GM18873 (cell line): ENCODE measurements around the gene CFAP74.
"Not testable (repeated sequence)": the region's sequence is repeated elsewhere in the genome, so short reads cannot be mapped to it uniquely, and the experiment has no call there.

Experiments used
- ATAC-seq: cut with Tn5 transposase; IDR thresholded peaks from one replicate; pipeline ENCODE4 v1.9.1; 2021; ENCODE audit warnings: mild to moderate bottlenecking, moderate library complexity, moderate number of reproducible peaks; ENCODE audit not compliant: unreplicated experiment, low FRiP score

CFAP74 gene

DNA sequence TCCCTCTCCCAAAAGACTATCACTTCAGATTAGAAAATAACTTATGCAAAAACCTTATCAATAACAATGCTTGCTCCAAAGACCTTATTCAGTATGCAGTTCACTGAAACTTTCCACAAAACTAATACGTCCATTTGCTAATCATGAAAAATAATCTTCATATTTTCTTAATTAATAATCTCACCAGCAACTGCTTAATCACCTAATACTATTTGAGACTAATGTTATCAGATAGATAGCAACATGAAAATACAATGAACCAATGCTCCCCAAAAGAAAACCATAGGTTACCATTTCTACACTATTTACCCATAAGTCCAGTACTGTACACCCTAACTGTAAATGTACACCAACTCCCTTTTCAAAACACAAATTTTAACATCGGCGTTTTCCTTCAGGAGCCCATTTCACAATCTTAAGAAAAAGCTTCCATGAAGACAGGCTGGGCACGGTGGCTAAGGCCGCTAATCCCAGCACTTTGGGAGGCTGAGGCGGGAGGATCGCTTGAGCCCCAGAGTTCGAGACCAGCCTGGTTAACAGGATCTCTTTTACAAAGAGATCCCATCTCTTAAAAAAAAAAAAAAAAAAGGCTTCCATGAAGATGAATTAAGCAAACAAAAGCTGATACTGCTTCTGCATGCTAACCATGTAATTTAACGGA lies 114.4 kb downstream of the CFAP74 start:
- no peak for ATAC-seq

GRCh38 chr1:1883890-1884289 lies 119.7 kb downstream of the CFAP74 start:
- not testable (repeated sequence) for ATAC-seq

DNA sequence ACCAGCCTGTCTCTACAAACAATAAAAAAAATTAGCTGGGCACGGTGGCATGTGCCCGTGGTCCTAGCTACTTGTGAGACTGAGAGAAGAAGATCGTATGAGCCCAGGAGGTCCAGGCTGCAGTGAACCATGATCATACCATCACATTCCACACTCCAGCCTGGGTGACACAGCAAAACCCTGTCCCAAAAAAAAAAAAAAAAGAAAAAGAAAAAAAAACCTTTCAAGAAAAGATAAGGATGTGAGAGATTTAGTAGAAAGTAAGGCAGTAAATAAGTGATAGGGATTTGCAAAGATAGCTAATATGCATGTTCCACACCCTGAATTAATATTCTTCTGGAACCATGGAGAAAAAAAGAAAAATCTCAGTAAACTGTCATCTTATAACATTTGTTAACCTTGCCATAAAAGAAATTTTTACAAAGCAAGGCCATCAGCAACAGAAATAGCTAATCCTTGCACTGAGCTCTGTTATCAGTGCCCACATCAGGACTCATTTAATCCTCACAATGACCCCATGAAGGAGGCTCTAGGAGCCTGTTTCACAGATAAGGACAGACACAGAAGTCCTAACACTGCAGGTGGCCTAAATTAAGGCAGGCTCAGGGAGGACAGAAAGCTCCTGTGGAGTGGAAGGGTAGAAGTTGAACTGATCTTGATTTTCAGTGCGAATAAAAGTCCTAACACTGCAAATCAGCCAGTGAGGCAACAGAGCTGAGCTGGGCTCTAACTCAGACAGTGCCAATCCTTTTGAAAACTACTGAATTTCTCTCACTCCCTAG lies 120.3 kb downstream of the CFAP74 start:
- no peak for ATAC-seq

DNA sequence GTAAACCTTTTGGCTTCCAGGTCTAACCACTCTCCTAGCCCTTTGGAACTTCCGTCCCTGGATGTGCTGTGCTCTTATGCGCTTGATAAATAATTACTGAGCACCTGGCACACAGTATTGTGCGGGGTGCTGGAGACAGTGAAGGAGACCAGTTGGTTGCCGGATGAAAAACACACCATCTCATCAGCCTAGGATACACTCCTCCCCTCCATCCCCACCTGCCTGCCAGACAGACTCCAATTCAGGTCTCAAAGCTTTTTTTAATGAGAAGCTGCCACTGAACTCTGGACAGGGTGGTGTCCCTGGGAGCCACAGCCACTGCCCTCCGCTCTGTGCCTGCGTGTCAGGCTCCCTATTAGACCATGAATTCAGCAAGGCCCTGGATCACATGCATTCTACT lies 121.9 kb downstream of the CFAP74 start:
- no peak for ATAC-seq

- ATAC-seq, result no peak
Measured at GRCh38 chr1:1880617-1881312, 122.8 kb downstream of the CFAP74 start.

- ATAC-seq, result no peak
Measured at GRCh38 chr1:1879942-1880341, 123.6 kb downstream of the CFAP74 start.

GRCh38 chr1:1877865-1878436 lies 125.6 kb downstream of the CFAP74 start:
- ATAC-seq, result no peak

DNA sequence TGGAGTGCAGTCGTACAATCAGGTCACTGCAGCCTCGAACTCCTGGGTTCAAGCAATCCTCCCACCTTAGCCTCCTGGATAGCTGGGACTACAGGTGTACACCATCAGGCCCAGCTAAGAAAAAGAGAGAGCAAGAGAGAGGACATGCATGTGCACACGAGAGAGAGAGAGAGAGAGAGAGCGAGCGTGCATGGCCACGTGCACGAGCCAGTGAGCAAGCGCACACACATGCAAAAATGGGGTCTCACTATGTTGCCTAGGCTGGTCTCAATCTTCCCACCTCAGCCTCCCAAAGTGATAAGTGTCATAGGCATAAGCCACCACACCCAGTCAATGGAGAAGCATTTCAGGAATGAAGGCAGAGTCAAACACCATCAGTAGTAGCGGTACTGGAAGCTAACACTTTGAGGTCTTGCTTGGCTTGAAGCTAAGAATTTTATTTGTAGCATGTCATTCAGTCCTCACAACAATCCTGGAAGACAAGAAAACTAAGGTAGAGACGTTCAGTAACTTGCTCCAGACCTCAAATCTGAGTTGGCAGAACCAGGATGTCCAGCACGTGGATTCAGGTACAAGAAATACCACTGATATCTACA lies 127.2 kb downstream of the CFAP74 start:
- ATAC-seq, result no peak

DNA sequence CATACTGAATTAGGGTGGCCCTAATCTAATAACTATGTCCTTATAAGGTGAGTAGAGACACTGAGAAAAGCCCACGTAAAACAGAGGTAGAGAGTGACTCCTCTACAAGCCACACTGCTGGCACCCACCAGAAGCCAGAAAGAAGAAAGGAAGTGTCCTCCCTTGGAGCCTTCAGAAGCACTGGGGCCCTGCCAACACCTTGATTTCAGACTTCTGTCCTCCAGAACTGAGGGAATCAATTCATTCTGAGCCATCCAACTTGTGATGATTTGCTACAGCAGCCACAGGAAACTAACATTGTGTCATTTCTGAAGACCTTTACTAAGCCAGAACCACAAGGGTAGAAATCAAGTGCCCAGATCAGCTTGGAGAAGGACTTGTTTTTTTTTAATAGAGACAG lies 127.7 kb downstream of the CFAP74 start:
- ATAC-seq, result no peak

GRCh38 chr1:1874901-1875300 lies 128.7 kb downstream of the CFAP74 start:
- ATAC-seq, result no peak

DNA sequence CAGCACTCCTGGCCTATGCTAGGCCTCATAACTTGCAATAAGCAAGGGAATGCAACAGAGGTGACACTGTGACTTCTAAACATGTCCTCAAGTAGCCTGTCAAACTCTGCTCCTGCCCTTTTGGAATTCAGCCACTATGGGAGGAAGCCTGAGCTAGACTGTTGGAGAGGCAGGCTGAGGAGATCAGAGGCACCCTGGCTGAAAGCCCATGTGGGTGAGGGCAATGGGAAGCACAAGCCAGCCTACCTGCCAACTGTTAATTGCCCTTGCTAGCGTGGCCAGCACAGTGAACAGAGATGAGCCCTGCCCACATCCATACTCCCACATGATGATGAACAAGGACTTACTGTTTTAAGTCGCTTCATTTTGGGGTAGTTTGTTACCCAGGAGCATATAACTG lies 130.4 kb downstream of the CFAP74 start:
- no peak for ATAC-seq

DNA sequence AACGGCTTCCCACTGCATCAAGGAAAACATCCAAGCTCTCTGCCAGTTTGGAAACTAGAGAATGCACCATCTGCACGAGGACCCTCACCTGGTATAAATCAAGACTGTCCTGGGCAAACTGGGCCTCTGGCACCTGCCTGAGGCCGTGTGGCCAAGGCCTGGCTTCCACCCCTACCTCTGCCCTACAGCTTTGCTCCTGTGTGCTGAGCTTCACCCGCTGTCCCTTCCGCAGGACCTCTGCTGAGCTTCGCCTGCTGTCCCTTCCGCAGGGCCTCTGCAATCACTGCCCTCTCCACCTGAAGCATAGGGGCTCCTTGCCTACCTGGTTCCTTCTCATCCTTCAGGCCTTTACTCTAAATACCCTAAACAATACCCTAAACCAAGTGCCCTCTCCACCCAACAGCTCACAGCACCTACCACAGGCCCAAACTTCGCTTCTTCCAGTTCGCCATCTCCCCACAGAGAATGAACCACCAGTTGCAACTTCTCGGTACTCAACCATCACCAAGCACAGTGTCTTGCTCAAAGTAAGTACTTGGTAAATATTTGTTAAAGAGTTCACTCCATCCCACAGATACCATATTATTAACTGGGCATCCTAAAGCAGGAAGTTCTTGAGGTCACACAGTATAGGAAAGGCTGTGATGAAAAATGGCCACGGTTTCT lies 131.1 kb downstream of the CFAP74 start:
- no peak for ATAC-seq
